Activated T-helper 2 cell treated with anti-CD3 and anti-CD28 coated beads, Interferon-gamma antibody, Interleukin-2, Interleukin-4, amounts not matched to agents 10 μg/mL and 5 μg/mL and 100 μg/mL, durations not matched to agents 14 hours and 24 hours and 36 hours (primary cell): Measurements from ENCODE around the gene LMBR1L. TPM values are rescaled to one million over a fixed set of nuclear protein-coding genes. Genes with fewer than 3 reads are reported as not detected.
"Not testable (repeated sequence)": the region's sequence is repeated elsewhere in the genome, so short reads cannot be mapped to it uniquely, and the experiment has no call there.

Experiments
- DNase-seq: peaks from one replicate; pipeline ENCODE4 v3.0.0; 2021; ENCODE audit warnings: low spot score
- H3K27ac Mint-ChIP-seq: one replicate; pipeline ENCODE4 v1.8.0; 2021; ENCODE audit warnings: mixed read lengths
- H3K27me3 Mint-ChIP-seq: one replicate; pipeline ENCODE4 v1.8.0; 2021; ENCODE audit warnings: low read depth, mixed read lengths
- H3K36me3 Mint-ChIP-seq: one replicate; pipeline ENCODE4 v1.8.0; 2021; ENCODE audit warnings: low read depth, mixed read lengths
- H3K4me1 Mint-ChIP-seq: one replicate; pipeline ENCODE4 v1.8.0; 2021; ENCODE audit warnings: low read depth, mixed read lengths
- H3K4me3 Mint-ChIP-seq: one replicate; pipeline ENCODE4 v1.8.0; 2021; ENCODE audit warnings: low read depth, mild to moderate bottlenecking, moderate library complexity, mixed read lengths
- H3K9me3 Mint-ChIP-seq: one replicate; pipeline ENCODE4 v1.8.0; 2021; ENCODE audit warnings: mixed read lengths
- intact Hi-C: fragments of 100-400 bp; cut with micrococcal nuclease; formaldehyde crosslinking; loops from one replicate; pipeline ENCODE4 v1.15.1; 2023
- total RNA-seq: library from RNA; stranded (reverse); gene quantifications from 2 replicates; pipeline ENCODE4 v1.2.3, GENCODE V29; 2022

The LMBR1L gene
- total RNA-seq, 1 donor from 2014 or later, result 53.5 TPM

- peak; percentile 89 for DNase-seq
- peak within 1 kb of the TSS; percentile 98 for H3K27ac Mint-ChIP-seq
- H3K36me3 Mint-ChIP-seq, result peaks cover 48% of the 10 kb centered on the region
- H3K4me3 Mint-ChIP-seq, result peak within 1 kb of the TSS; percentile 98
- no peaks in the 10 kb centered on the region for H3K9me3 Mint-ChIP-seq
- peaks cover 38% of the 10 kb centered on the region for H3K4me1 Mint-ChIP-seq
- H3K27me3 Mint-ChIP-seq, result no peaks in the 10 kb centered on the region
- intact Hi-C loops, result loop anchor here (1.0 to 5.0 kb wide), 7 partner anchors 62 to 611 kb away; partner anchors contain the start of genes DDX23, PRKAG1, RHEBL1 and TMBIM6
Observed at GRCh38 chr12:49131051-49131893, 20.6 kb upstream of the LMBR1L start, which contains the start of gene TUBA1B. Gene TUBA1B (minus strand): TSS chr12:49131395. CDS start chr12:49131300, 95 bp downstream.

- Mint-ChIP-seq H3K4me3 (peak overlapping the region; percentile 98), H3K4me1 (peaks cover 38% of the 10 kb centered on the region), H3K9me3 (no peaks in the 10 kb centered on the region), H3K36me3 (peaks cover 48% of the 10 kb centered on the region), H3K27ac (peak overlapping the region; percentile 98), H3K27me3 (no peaks in the 10 kb centered on the region)
- intact Hi-C loops, result loop anchor here (1.0 to 5.0 kb wide), 10 partner anchors 20 to 612 kb away; partner anchors contain the start of genes DDX23, KMT2D, LMBR1L and PRKAG1
- peak; percentile 92 for DNase-seq
Observed at GRCh38 chr12:49130151-49131050, 19.8 kb upstream of the LMBR1L start.

- Mint-ChIP-seq H3K9me3 (no peaks in the 10 kb centered on the region), H3K27ac (peak overlapping the region; percentile 98), H3K4me1 (peaks cover 38% of the 10 kb centered on the region), H3K36me3 (peaks cover 48% of the 10 kb centered on the region), H3K27me3 (no peaks in the 10 kb centered on the region), H3K4me3 (peak overlapping the region; percentile 98)
- intact Hi-C loops, result loop anchor here (1.0 to 5.0 kb wide), 8 partner anchors 19 to 613 kb away; partner anchors contain the start of genes DDX23, KMT2D, LMBR1L and RHEBL1
- no peak for DNase-seq
Observed at GRCh38 chr12:49129332-49130150, 18.9 kb upstream of the LMBR1L start.

- H3K36me3 Mint-ChIP-seq, result peaks cover 48% of the 10 kb centered on the region
- intact Hi-C loops, H3K9me3 Mint-ChIP-seq, DNase-seq, H3K27me3 Mint-ChIP-seq: not testable (repeated sequence)
- peaks cover 28% of the 10 kb centered on the region for H3K4me1 Mint-ChIP-seq
- H3K27ac Mint-ChIP-seq, result peak overlapping the region; percentile 52
- peak overlapping the region; percentile 42 for H3K4me3 Mint-ChIP-seq
Observed at GRCh38 chr12:49127971-49128370, 17.3 kb upstream of the LMBR1L start.

GRCh38 chr12:49126852-49127763, 16.5 kb upstream of the LMBR1L start:
- H3K4me1 Mint-ChIP-seq, result peaks cover 19% of the 10 kb centered on the region
- peak overlapping the region; percentile 42 for H3K4me3 Mint-ChIP-seq
- intact Hi-C loops, result no loop called here
- H3K36me3 Mint-ChIP-seq, result peaks cover 48% of the 10 kb centered on the region
- H3K27ac Mint-ChIP-seq, result peak overlapping the region; percentile 52
- no peaks in the 10 kb centered on the region for H3K27me3 Mint-ChIP-seq
- DNase-seq, result no peak
- no peaks in the 10 kb centered on the region for H3K9me3 Mint-ChIP-seq

- Mint-ChIP-seq H3K36me3 (no peaks in the 10 kb centered on the region), H3K4me3 (no peak overlapping the region), H3K9me3 (no peaks in the 10 kb centered on the region), H3K27me3 (no peaks in the 10 kb centered on the region), H3K27ac (no peak overlapping the region), H3K4me1 (no peaks in the 10 kb centered on the region)
- intact Hi-C loops, result no loop called here
- no peak for DNase-seq
Observed at GRCh38 chr12:49121047-49121696, 10.5 kb upstream of the LMBR1L start.

GRCh38 chr12:49111206-49111605, 559 bp upstream of the LMBR1L start:
- Mint-ChIP-seq H3K4me3 (peak overlapping the region; percentile 97), H3K27me3 (peaks cover 2% of the 10 kb centered on the region), H3K9me3 (no peaks in the 10 kb centered on the region), H3K36me3 (peaks cover 4% of the 10 kb centered on the region), H3K27ac (peak overlapping the region; percentile 91), H3K4me1 (peaks cover 22% of the 10 kb centered on the region)
- DNase-seq, result no peak
- intact Hi-C loops, result loop anchor here (5.0 kb wide), 1 partner anchor 76 kb away; the partner anchor contains the start of gene TUBA1A

GRCh38 chr12:49109641-49110463, 795 bp downstream of the LMBR1L start:
- Mint-ChIP-seq H3K9me3 (no peaks in the 10 kb centered on the region), H3K4me3 (peak overlapping the region; percentile 97)

GRCh38 chr12:49108958-49109404, 1.7 kb downstream of the LMBR1L start:
- Mint-ChIP-seq H3K36me3 (peaks cover 8% of the 10 kb centered on the region), H3K27ac (peak overlapping the region; percentile 51), H3K4me3 (peak overlapping the region; percentile 97), H3K9me3 (no peaks in the 10 kb centered on the region), H3K27me3 (no peaks in the 10 kb centered on the region), H3K4me1 (peaks cover 22% of the 10 kb centered on the region)
- DNase-seq, result no peak
- intact Hi-C loops, result loop anchor here (1.0 kb wide), 1 partner anchor 21 kb away; no protein-coding TSS in a partner anchor

More at GRCh38 chr12:49109641-49110463, 795 bp downstream of the LMBR1L start:
- Mint-ChIP-seq H3K27me3 (peaks cover under 1% of the 10 kb centered on the region), H3K27ac (peak overlapping the region; percentile 91), H3K4me1 (peaks cover 22% of the 10 kb centered on the region), H3K36me3 (peaks cover 5% of the 10 kb centered on the region)
- intact Hi-C loops, result loop anchor here (1.0 to 5.0 kb wide), 3 partner anchors 20 to 77 kb away; partner anchors contain the start of gene TUBA1A
- DNase-seq, result no peak

GRCh38 chr12:49105504-49106084, 5.1 kb downstream of the LMBR1L start:
- Mint-ChIP-seq H3K4me3 (no peak overlapping the region), H3K27ac (no peak overlapping the region), H3K4me1 (peaks cover 15% of the 10 kb centered on the region), H3K36me3 (peaks cover 18% of the 10 kb centered on the region), H3K9me3 (no peaks in the 10 kb centered on the region), H3K27me3 (no peaks in the 10 kb centered on the region)
- no peak for DNase-seq
- intact Hi-C loops, result no loop called here
